GM12873 (cell line): ENCODE results near the gene DSCAML1.

Source experiments
- TF ChIP-seq, protein P1 (sequence below): IDR thresholded peaks from 2 replicates; pipeline ENCODE4 v1.5.1; 2012; ENCODE audit warnings: low read depth, mild to moderate bottlenecking, moderate library complexity, low read length, control low read depth; ENCODE audit not compliant: insufficient read depth; ENCODE audit errors: missing control alignments

DSCAML1 gene

DNA sequence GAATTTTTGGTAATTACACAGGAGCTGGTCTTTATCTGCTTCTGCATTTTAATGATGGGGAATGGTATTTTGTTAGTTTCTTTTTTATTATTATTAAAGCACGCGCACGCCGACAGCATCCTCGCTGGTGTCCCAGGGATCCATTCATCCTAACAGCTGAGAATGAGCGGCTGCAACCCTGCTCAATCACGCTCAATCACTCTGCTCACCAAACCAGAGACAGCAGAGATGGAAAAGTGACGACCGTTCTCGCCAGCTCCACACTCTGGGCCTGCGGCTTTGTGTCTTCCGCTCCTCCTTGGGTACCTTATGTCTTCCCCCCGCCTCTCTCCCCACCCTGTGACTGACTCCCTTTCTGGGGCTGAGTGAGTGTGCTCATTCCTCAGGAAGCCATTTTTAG is 84.5 kb downstream of the DSCAML1 start:
- TF ChIP-seq, protein P1, sequence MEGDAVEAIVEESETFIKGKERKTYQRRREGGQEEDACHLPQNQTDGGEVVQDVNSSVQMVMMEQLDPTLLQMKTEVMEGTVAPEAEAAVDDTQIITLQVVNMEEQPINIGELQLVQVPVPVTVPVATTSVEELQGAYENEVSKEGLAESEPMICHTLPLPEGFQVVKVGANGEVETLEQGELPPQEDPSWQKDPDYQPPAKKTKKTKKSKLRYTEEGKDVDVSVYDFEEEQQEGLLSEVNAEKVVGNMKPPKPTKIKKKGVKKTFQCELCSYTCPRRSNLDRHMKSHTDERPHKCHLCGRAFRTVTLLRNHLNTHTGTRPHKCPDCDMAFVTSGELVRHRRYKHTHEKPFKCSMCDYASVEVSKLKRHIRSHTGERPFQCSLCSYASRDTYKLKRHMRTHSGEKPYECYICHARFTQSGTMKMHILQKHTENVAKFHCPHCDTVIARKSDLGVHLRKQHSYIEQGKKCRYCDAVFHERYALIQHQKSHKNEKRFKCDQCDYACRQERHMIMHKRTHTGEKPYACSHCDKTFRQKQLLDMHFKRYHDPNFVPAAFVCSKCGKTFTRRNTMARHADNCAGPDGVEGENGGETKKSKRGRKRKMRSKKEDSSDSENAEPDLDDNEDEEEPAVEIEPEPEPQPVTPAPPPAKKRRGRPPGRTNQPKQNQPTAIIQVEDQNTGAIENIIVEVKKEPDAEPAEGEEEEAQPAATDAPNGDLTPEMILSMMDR, result no peak

DNA sequence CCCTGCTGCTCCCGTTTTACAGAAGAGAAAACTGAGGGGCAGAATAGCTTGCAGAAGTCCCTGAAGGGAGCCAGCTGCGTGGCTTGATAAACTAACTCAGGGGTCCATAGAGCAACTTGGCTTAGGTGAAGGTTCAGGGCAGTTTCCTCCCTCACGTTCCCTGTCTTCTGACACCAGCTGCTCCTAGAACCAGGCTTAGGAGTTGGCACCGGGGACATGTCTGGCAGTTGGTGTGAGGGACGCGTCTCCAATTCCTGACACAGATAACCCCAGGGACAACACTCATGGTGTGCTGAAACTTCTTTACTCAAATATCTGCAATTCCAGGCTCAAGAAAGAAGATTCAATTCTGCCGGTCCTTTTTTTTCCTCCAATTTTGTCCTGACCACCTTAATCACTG is 85.7 kb downstream of the DSCAML1 start:
- TF ChIP-seq, protein P1, result no peak

GRCh38 chr11:117710211-117710610 is 86.8 kb downstream of the DSCAML1 start:
- TF ChIP-seq, protein P1, result no peak

DNA sequence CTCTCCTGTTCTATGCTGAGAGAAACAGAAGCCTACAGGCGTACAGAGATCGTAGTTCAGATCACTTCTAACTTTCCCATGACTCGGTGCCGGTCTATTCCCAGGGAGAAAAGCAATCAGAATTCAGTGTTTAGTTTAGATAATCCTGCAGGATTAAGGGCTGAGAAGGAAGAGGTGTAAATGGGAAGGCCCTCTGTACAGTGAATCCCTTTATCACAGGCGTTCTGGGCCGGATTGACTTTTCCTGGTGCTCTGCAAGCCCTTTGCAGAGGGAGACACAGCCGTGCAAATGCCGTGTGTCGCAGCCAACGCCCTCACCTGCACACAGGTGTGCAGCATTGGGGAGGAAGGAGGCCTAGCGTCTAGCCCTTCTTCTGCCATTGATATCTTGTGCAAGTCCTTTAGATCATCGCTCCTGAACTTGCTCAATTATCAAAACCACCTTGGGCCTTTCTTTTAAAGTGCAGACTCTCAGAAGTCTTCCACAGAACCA is 90.6 kb downstream of the DSCAML1 start:
- TF ChIP-seq, protein P1, result no peak

GRCh38 chr11:117705866-117706265 is 91.2 kb downstream of the DSCAML1 start:
- TF ChIP-seq, protein P1, result no peak

DNA sequence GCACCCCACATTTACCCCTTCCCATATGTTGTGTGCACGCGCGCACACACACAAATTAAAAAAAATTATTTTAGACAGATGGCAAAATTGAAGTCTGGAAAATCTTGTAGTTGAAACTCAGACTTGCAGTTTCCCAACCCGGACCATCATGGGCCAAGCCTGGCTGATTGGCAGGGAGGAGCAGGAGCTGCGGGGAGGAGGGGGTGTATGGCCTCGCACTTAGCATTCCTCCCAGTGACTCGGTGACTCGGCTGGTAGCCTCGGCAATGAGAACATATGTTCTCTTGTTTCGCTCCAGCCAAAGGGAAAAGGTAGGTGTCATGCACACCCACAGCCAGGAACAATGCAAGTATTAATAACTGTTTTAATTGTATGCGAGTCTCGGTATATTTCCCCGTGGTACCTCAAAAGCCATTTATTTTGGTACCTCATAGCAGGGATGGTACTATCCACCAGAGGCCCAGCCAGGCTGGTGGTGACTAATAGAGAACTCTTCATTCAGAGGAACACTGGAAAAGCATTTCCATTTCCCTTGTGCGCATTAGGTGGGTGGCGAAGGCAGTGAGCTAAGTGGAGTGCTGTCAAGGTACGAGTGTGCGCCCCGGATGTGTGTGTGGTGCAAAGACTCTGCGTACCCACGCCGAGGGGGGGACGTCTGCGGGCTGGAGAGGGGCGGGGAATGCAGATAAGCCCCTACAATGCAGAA is 92.5 kb downstream of the DSCAML1 start:
- TF ChIP-seq, protein P1, result no peak

- TF ChIP-seq, protein P1, result no peak
These were observed 93.9 kb downstream of the DSCAML1 start for GRCh38 chr11:117702946-117703598.
